Measurements from ENCODE around the gene ZBED4. TPM values are rescaled to one million over a fixed set of nuclear protein-coding genes. Genes with fewer than 3 reads are reported as not detected.

The ZBED4 gene
- total RNA-seq, 4 donors from 2014 or later: 11.9 to 19.4 (median 18.2) TPM

- 2% methylated on average over 43 of the region's 101 CpGs for WGBS
- Histone ChIP-seq H3K27ac (peak overlapping the region; percentile 75), H3K36me3 (no peaks in the 10 kb centered on the region), H3K9me3 (no peaks in the 10 kb centered on the region), H3K4me3 (peak overlapping the region; percentile 77), H3K27me3 (peaks cover 14% of the 10 kb centered on the region), H3K4me1 (peaks cover 37% of the 10 kb centered on the region)
- no peak for TF ChIP-seq POLR2A (IDR thresholded peaks at IDR 0.05)
- no peak for TF ChIP-seq POLR2AphosphoS5 (IDR thresholded peaks at IDR 0.05)
- TF ChIP-seq CTCF (IDR thresholded peaks at IDR 0.05): no peak
- TF ChIP-seq EP300 (IDR thresholded peaks at IDR 0.05): no peak
- DNase-seq (ENCODE audit: low spot score in 2 of 2): no peak
Observed at GRCh38 chr22:49853981-49854831, 562 bp downstream of the ZBED4 start.

GRCh38 chr22:49855251-49855911 lies 1.7 kb downstream of the ZBED4 start:
- DNase-seq (ENCODE audit: low spot score in 2 of 2): no peak

GRCh38 chr22:49856343-49856742 lies 2.7 kb downstream of the ZBED4 start:
- Histone ChIP-seq H3K4me1 (peaks cover 27% of the 10 kb centered on the region), H3K27me3 (no peaks in the 10 kb centered on the region), H3K36me3 (no peaks in the 10 kb centered on the region), H3K27ac (no peak overlapping the region), H3K9me3 (no peaks in the 10 kb centered on the region), H3K4me3 (no peak overlapping the region)
- no peak for DNase-seq (ENCODE audit: low spot score in 2 of 2)
- TF ChIP-seq POLR2AphosphoS5 (IDR thresholded peaks at IDR 0.05) (no peak), CTCF (IDR thresholded peaks at IDR 0.05) (no peak), POLR2A (IDR thresholded peaks at IDR 0.05) (no peak), EP300 (IDR thresholded peaks at IDR 0.05) (no peak)
- 85% methylated on average over 5 of the region's 23 CpGs for WGBS

More at GRCh38 chr22:49855251-49855911, 1.7 kb downstream of the ZBED4 start:
- H3K9me3 ChIP-seq: no peaks in the 10 kb centered on the region
- peaks cover 2% of the 10 kb centered on the region for H3K27me3 ChIP-seq
- H3K4me1 ChIP-seq: peaks cover 27% of the 10 kb centered on the region
- no peak overlapping the region for H3K27ac ChIP-seq
- no peaks in the 10 kb centered on the region for H3K36me3 ChIP-seq
- WGBS: 38% methylated on average over 9 of the region's 9 CpGs
- H3K4me3 ChIP-seq: peak overlapping the region; percentile 77
- no peak for TF ChIP-seq POLR2AphosphoS5 (IDR thresholded peaks at IDR 0.05)
- TF ChIP-seq CTCF (IDR thresholded peaks at IDR 0.05): no peak
- TF ChIP-seq POLR2A (IDR thresholded peaks at IDR 0.05): no peak
- no peak for TF ChIP-seq EP300 (IDR thresholded peaks at IDR 0.05)

GRCh38 chr22:49856766-49857618 lies 3.3 kb downstream of the ZBED4 start:
- no peak overlapping the region for H3K4me3 ChIP-seq
- H3K27ac ChIP-seq: no peak overlapping the region
- H3K9me3 ChIP-seq: no peaks in the 10 kb centered on the region
- WGBS: 90% methylated on average over 22 of the region's 31 CpGs
- H3K4me1 ChIP-seq: peaks cover 27% of the 10 kb centered on the region
- H3K36me3 ChIP-seq: no peaks in the 10 kb centered on the region
- H3K27me3 ChIP-seq: no peaks in the 10 kb centered on the region
- TF ChIP-seq POLR2A (IDR thresholded peaks at IDR 0.05) (no peak), CTCF (IDR thresholded peaks at IDR 0.05) (no peak), EP300 (IDR thresholded peaks at IDR 0.05) (no peak), POLR2AphosphoS5 (IDR thresholded peaks at IDR 0.05) (no peak)
- DNase-seq (ENCODE audit: low spot score in 2 of 2): no peak
